Endothelial cell of umbilical vein (primary cell): Measurements from ENCODE around the gene FAM107A. TPM values are rescaled to one million over a fixed set of nuclear protein-coding genes. Genes with fewer than 3 reads are reported as not detected.

ENCODE experiments used
- BruUV-seq: library from RNA; stranded (reverse); fragments of 400-500 nt; replicated peaks from 2 replicates; lab custom pipeline; 2021; lab: Mats Ljungman, UMichigan
- CTCF ChIA-PET: fragments of 300-600, 350-600 bp; sonication (Branson Sonifier 250); formaldehyde crosslinking; loops from one replicate; lab custom pipeline; 2021; ENCODE audit warnings: antibody characterized with exemption, inconsistent platforms; lab: Charles Lee
- POLR2A ChIA-PET: fragments of 300-600, 350-600 bp; sonication (Branson Sonifier 250); formaldehyde crosslinking; loops from one replicate; lab custom pipeline; 2021; ENCODE audit warnings: antibody characterized with exemption, inconsistent platforms; lab: Charles Lee
- DNase-seq: peaks from one replicate; pipeline ENCODE4 v3.0.0-alpha.2; 2011; ENCODE audit warnings: low read depth, low spot score
- FAIRE-seq: peaks from 2 replicates; lab custom pipeline; 2011; peaks lifted over from hg19 to GRCh38; lab: Jason Lieb, UNC
- H2AFZ ChIP-seq: 2 replicates; pipeline ENCODE4 v1.6.0; 2012; ENCODE audit warnings: low read depth, low read length, control low read depth, inconsistent platforms
- H3K27ac ChIP-seq: 2 replicates; pipeline ENCODE4 v1.5.1; 2011; ENCODE audit warnings: low read depth, mild to moderate bottlenecking, control low read depth, low read length, moderate library complexity; ENCODE audit not compliant: insufficient read depth
- H3K27me3 ChIP-seq, 2 experiments: 2 replicates each; pipeline versions ENCODE4 v1.6.0 to v1.6.1; 2011; ENCODE audit warnings: low read length in 2 of 2, mixed read lengths in 1 of 2; ENCODE audit not compliant: control insufficient read depth in 2 of 2, insufficient read depth in 2 of 2
- H3K36me3 ChIP-seq, 2 experiments: 2 replicates in 1 of 2; 3 replicates in 1 of 2; pipeline ENCODE4 v1.5.1; 2011; ENCODE audit warnings: low read length in 2 of 2, mild to moderate bottlenecking in 1 of 2, moderate library complexity in 1 of 2; ENCODE audit not compliant: control insufficient read depth in 2 of 2, insufficient read depth in 2 of 2; ENCODE audit errors: extremely low read depth in 1 of 2
- H3K4me1 ChIP-seq: 3 replicates; pipeline ENCODE4 v1.5.1; 2011; ENCODE audit warnings: mild to moderate bottlenecking, low read length; ENCODE audit not compliant: control insufficient read depth, insufficient read depth; ENCODE audit errors: extremely low read depth
- H3K4me2 ChIP-seq: 2 replicates; pipeline ENCODE4 v1.6.1; 2011; ENCODE audit warnings: low read length, control low read depth, mixed read lengths; ENCODE audit not compliant: insufficient read depth
- H3K4me3 ChIP-seq, 3 experiments: fragments of 200-600 bp in 1 of 3; sonication (generic), shearing (Covaris generic) in 1 of 3; replicated peaks in 1 of 3; 2 replicates each; pipeline ENCODE4 v1.5.1; 2011 to 2016; ENCODE audit warnings: control low read depth in 3 of 3, low read length in 3 of 3, mild to moderate bottlenecking in 2 of 3, inconsistent platforms in 1 of 3, low read depth in 1 of 3, moderate library complexity in 1 of 3; ENCODE audit not compliant: insufficient read depth in 1 of 3
- H3K79me2 ChIP-seq: 2 replicates; pipeline ENCODE4 v1.6.0; 2012; ENCODE audit warnings: low read length, inconsistent platforms; ENCODE audit not compliant: control insufficient read depth, insufficient read depth
- H3K9ac ChIP-seq: replicated peaks from 2 replicates; pipeline ENCODE3; 2011; ENCODE audit warnings: low read length, control low read depth; ENCODE audit not compliant: insufficient read depth; ENCODE audit errors: extremely low read depth
- H3K9me1 ChIP-seq: replicated peaks from 3 replicates; pipeline ENCODE4 v1.6.0; 2011; ENCODE audit warnings: mild to moderate bottlenecking, low read length; ENCODE audit not compliant: control insufficient read depth, insufficient read depth; ENCODE audit errors: extremely low read depth
- H3K9me3 ChIP-seq: replicated peaks from 2 replicates; pipeline ENCODE4 v1.5.1; 2012; ENCODE audit warnings: low read length, inconsistent platforms; ENCODE audit not compliant: control insufficient read depth, insufficient read depth
- H4K20me1 ChIP-seq: replicated peaks from 2 replicates; pipeline ENCODE3; 2011; ENCODE audit warnings: mild to moderate bottlenecking, low read length; ENCODE audit not compliant: control insufficient read depth, insufficient read depth; ENCODE audit errors: extremely low read depth
- EZH2 ChIP-seq: IDR thresholded peaks from 2 replicates; pipeline ENCODE4 v1.6.1; 2012; ENCODE audit warnings: borderline replicate concordance, low read depth, mild to moderate bottlenecking, moderate library complexity, low read length, inconsistent platforms; ENCODE audit not compliant: severe bottlenecking
- FOS ChIP-seq: IDR thresholded peaks from 2 replicates; pipeline ENCODE4 v1.6.1; 2011; ENCODE audit warnings: mild to moderate bottlenecking, low read length, moderate library complexity, borderline replicate concordance; ENCODE audit not compliant: insufficient read depth
- GATA2 ChIP-seq: IDR thresholded peaks from 2 replicates; pipeline ENCODE4 v1.7.0; 2011; ENCODE audit warnings: low read depth, mild to moderate bottlenecking, moderate library complexity, mixed read lengths, low read length; ENCODE audit not compliant: insufficient read length, insufficient read depth
- JUN ChIP-seq: IDR thresholded peaks from 2 replicates; pipeline ENCODE4 v1.6.1; 2011; ENCODE audit warnings: borderline replicate concordance, low read depth; ENCODE audit not compliant: insufficient read length, insufficient read depth
- MYC ChIP-seq: IDR thresholded peaks from one replicate; pipeline ENCODE4 v1.6.1; 2011; ENCODE audit warnings: mild to moderate bottlenecking, low read depth, low read length
- POLR2A ChIP-seq: IDR thresholded peaks from 2 replicates; pipeline ENCODE4 v1.6.1; 2012; ENCODE audit warnings: low read depth, mild to moderate bottlenecking, control low read depth, low read length
- POLR2AphosphoS5 ChIP-seq: IDR thresholded peaks from 2 replicates; pipeline ENCODE4 v1.6.1; 2012; ENCODE audit warnings: low read depth, mild to moderate bottlenecking, control low read depth, low read length, moderate library complexity; ENCODE audit not compliant: insufficient read depth
- dilution Hi-C: fragments of 300-500 bp; cut with MboI; formaldehyde crosslinking; loops from one replicate; pipeline ENCODE4 v1.15.0; 2019; ENCODE audit warnings: low sequenced_read_pairs; ENCODE audit not compliant: extremely low pct_ligation_motif_present
- intact Hi-C: fragments of 100-400 bp; cut with micrococcal nuclease; formaldehyde crosslinking; loops from one replicate; pipeline ENCODE4 v1.10.0; 2022
- polyA plus RNA-seq, 4 experiments: library from polyadenylated mRNA; depleted of rRNA in 3 of 4; stranded (reverse) in 3 of 4; unstranded in 1 of 4; fragments of >200 nt; gene quantifications; 2 replicates each; pipeline versions ENCODE4 v1.2.1 to v1.2.3, GENCODE V29; 2011 to 2012; ENCODE audit warnings: missing spikeins in 1 of 4
- total RNA-seq: library from RNA; stranded (reverse); gene quantifications from 2 replicates; pipeline ENCODE4 v1.2.3, GENCODE V29; 2021
- TF ChIP-seq, protein P1 (sequence below): IDR thresholded peaks from 2 replicates; pipeline ENCODE4 v1.6.1; 2011; ENCODE audit not compliant: insufficient read depth, insufficient read length
- TF ChIP-seq, protein P2 (sequence below), 2 donors: IDR thresholded peaks; 1 replicate in 1 of 2; 2 replicates in 1 of 2; pipeline ENCODE4 v1.5.1; 2011; ENCODE audit warnings: low read length in 2 of 2, mild to moderate bottlenecking in 2 of 2, moderate library complexity in 2 of 2, control low read depth in 1 of 2, inconsistent platforms in 1 of 2, low read depth in 1 of 2; ENCODE audit not compliant: insufficient read depth in 1 of 2; ENCODE audit errors: extremely low read depth in 1 of 2

Gene FAM107A
- total and polyA plus RNA-seq, 2 donors (not counting 3 experiments of a cell fraction or from before 2014, with no cell fraction given) = 5.7 to 10.7 TPM

DNA sequence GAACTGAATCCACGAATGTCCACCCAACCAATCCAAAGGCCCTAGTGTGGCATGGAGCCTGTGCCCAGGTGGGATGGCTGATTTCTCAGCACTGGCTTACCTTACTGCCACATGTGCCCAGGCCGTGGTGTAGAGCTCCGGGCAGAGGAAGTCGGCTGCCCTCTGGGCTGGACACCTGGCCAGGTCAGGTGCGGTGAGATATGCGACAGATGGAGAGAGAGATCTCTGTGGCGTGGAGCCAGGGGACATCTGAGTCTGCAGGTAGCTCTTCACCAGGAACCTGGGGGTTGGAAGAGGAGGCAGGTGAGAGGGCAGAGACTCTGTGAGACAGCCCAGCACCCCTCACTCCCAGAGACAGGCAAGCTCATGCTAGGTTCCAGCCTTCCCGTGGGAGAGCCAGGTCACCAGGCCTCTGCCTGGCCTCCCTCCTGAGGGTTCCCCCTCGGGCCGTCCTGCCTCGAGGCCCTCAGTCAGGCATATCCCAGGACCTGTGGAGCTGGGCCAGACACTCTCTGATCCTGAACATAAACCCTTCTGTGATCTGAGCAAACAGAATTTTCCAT, 52.8 kb downstream of the FAM107A start:
- peaks cover 18% of the 10 kb centered on the region for H3K4me1 ChIP-seq
- H3K9me1 ChIP-seq = no peaks in the 10 kb centered on the region
- dilution Hi-C loops = no loop called here
- H3K79me2 ChIP-seq = no peaks in the 10 kb centered on the region
- no peak overlapping the region for H3K4me3 ChIP-seq
- no peaks in the 10 kb centered on the region for H3K36me3 ChIP-seq
- no TSS peak for BruUV-seq
- no peak overlapping the region for H2AFZ ChIP-seq
- TF ChIP-seq POLR2A (no peak), JUN (no peak), FOS (no peak), EZH2 (no peak)
- TF ChIP-seq, protein P1, sequence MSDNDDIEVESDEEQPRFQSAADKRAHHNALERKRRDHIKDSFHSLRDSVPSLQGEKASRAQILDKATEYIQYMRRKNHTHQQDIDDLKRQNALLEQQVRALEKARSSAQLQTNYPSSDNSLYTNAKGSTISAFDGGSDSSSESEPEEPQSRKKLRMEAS = no peak
- H3K9ac ChIP-seq = no peak overlapping the region
- no peaks in the 10 kb centered on the region for H3K9me3 ChIP-seq
- ChIA-PET CTCF (interaction anchor here (0.7 kb wide), 1 partner anchor 30 kb away, joined by 3 read pairs; no protein-coding TSS in a partner anchor), POLR2A (no interaction called here)
- no peak overlapping the region for H3K27ac ChIP-seq
- intact Hi-C loops = no loop called here
- no peak overlapping the region for H3K4me2 ChIP-seq
- no peaks in the 10 kb centered on the region for H4K20me1 ChIP-seq
- no peak for FAIRE-seq
- H3K27me3 ChIP-seq = no peaks in the 10 kb centered on the region
- DNase-seq = no peak

DNA sequence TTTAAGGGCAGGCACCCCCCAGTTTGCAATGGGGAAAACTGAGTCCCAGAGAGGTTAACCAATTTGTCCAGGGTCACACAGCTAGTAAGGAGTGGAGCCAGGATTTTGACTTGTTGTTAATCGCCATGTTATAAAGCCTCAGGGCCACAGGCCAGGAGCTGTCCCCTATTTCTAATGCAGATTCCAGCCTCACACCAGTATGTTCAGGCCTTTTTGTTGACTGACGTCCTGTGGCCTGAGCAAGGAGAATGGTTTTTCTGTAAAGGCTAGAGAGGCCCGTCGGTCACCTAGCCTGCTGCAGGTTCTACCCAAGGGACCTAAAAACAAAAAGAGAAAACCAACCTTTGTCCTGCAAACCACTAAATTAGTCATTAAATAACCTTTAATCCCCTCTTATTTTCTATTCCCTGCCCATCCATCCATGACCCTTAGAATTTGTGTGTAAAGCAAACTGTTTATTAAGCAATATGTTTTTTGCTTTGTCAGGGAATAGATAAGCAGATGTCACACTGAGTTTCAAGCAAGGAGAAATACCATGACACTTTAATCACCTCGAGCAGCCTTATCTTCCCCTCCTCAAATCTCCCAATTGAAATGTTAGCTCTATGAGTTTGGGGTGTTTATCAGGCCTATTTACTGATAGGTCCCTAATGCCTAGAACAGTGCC, 54.3 kb downstream of the FAM107A start:
- Histone ChIP-seq H3K4me1 (peaks cover 4% of the 10 kb centered on the region), H2AFZ (no peak overlapping the region), H3K36me3 (no peaks in the 10 kb centered on the region), H3K9me1 (no peaks in the 10 kb centered on the region), H3K4me2 (no peak overlapping the region), H3K27me3 (no peaks in the 10 kb centered on the region), H3K9me3 (no peaks in the 10 kb centered on the region), H3K79me2 (no peaks in the 10 kb centered on the region), H3K4me3 (no peak overlapping the region), H3K9ac (no peak overlapping the region), H3K27ac (no peak overlapping the region), H4K20me1 (no peaks in the 10 kb centered on the region)
- DNase-seq = no peak
- dilution Hi-C loops (no loop called here), intact Hi-C loops (no loop called here)
- TF ChIP-seq, protein P1 = no peak
- TF ChIP-seq GATA2 = no peak
- TF ChIP-seq POLR2AphosphoS5 = no peak
- TF ChIP-seq POLR2A = no peak
- TF ChIP-seq EZH2 = no peak
- TF ChIP-seq, protein P2, sequence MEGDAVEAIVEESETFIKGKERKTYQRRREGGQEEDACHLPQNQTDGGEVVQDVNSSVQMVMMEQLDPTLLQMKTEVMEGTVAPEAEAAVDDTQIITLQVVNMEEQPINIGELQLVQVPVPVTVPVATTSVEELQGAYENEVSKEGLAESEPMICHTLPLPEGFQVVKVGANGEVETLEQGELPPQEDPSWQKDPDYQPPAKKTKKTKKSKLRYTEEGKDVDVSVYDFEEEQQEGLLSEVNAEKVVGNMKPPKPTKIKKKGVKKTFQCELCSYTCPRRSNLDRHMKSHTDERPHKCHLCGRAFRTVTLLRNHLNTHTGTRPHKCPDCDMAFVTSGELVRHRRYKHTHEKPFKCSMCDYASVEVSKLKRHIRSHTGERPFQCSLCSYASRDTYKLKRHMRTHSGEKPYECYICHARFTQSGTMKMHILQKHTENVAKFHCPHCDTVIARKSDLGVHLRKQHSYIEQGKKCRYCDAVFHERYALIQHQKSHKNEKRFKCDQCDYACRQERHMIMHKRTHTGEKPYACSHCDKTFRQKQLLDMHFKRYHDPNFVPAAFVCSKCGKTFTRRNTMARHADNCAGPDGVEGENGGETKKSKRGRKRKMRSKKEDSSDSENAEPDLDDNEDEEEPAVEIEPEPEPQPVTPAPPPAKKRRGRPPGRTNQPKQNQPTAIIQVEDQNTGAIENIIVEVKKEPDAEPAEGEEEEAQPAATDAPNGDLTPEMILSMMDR (IDR thresholded peaks at IDR 0.05; ENCODE audit: extremely low read depth in 1 of 2, insufficient read depth in 1 of 2, low read depth in 1 of 2, low read length in 2 of 2) = no peak
- no peak for TF ChIP-seq FOS
- no peak for TF ChIP-seq MYC
- TF ChIP-seq JUN = no peak
- FAIRE-seq = no peak
- BruUV-seq = no TSS peak
- POLR2A ChIA-PET = no interaction called here
- CTCF ChIA-PET = interaction anchor here (0.7 to 2.1 kb wide), 4 partner anchors 12 to 90 kb away, joined by 3 to 10 read pairs (median 3); partner anchors contain the start of genes KCTD6 and PDHB
